Measurements from ENCODE around the gene OR13C9.

- TF ChIP-seq CTCF (conservative IDR thresholded peaks at IDR 0.05; ENCODE audit: low read length) = no peak
- no peak for TF ChIP-seq EZH2phosphoT487 (IDR thresholded peaks at IDR 0.05; ENCODE audit: borderline replicate concordance)
Observed at GRCh38 chr9:104611213-104611612, 6.8 kb downstream of the OR13C9 start.

Data from Loucy (cell line).